Naive thymus-derived CD4-positive, alpha-beta T cell (primary cell): ENCODE data around the gene RHBDL1. TPM values are rescaled to one million over a fixed set of nuclear protein-coding genes. Genes with fewer than 3 reads are reported as not detected.

Experiments
- ATAC-seq: fragments of 150-1000 bp; cut with Tn5 transposase; 2 replicates; pipeline ENCODE4 v1.10.0; 2021; ENCODE audit warnings: mild to moderate bottlenecking, moderate library complexity
- CTCF ChIA-PET: fragments of 350-600 bp; sonication (Branson Sonifier 250); formaldehyde crosslinking; loops from one replicate; lab custom pipeline; 2021; ENCODE audit warnings: antibody characterized with exemption; lab: Charles Lee
- POLR2A ChIA-PET: fragments of 350-600 bp; sonication (Branson Sonifier 250); formaldehyde crosslinking; loops from one replicate; lab custom pipeline; 2021; ENCODE audit warnings: antibody characterized with exemption, inconsistent platforms; lab: Charles Lee
- DNase-seq, 9 donors: peaks; one replicate each; pipeline versions ENCODE4 v3.0.0 to v3.0.0-alpha.2; 2020 to 2022; ENCODE audit warnings: mixed read lengths in 1 of 9
- H3K27ac ChIP-seq: one replicate; pipeline ENCODE4 v1.7.0; 2013; ENCODE audit warnings: mild to moderate bottlenecking, low read depth, low read length, moderate library complexity
- H3K27me3 ChIP-seq, 2 donors: one replicate each; pipeline ENCODE4 v1.7.0; 2013; ENCODE audit warnings: low read length in 2 of 2, mild to moderate bottlenecking in 2 of 2, moderate library complexity in 2 of 2; ENCODE audit not compliant: control insufficient read depth in 2 of 2, insufficient read depth in 2 of 2
- H3K36me3 ChIP-seq, 3 experiments: 1 replicate in 2 of 3; 2 replicates in 1 of 3; pipeline ENCODE4 v1.7.0; 2013; ENCODE audit warnings: low read length in 3 of 3, mild to moderate bottlenecking in 3 of 3, moderate library complexity in 1 of 3; ENCODE audit not compliant: insufficient read depth in 3 of 3, control insufficient read depth in 2 of 3
- H3K4me1 ChIP-seq, 2 donors: one replicate each; pipeline ENCODE4 v1.7.0; 2013; ENCODE audit warnings: low read length in 2 of 2, mild to moderate bottlenecking in 2 of 2, moderate library complexity in 1 of 2; ENCODE audit not compliant: control insufficient read depth in 2 of 2, insufficient read depth in 2 of 2
- H3K4me3 ChIP-seq: 2 replicates; pipeline ENCODE4 v1.7.0; 2013; ENCODE audit warnings: mild to moderate bottlenecking, low read length
- H3K9me3 ChIP-seq, 3 experiments: 1 replicate in 2 of 3; 2 replicates in 1 of 3; pipeline ENCODE4 v1.7.0; 2013; ENCODE audit warnings: low read length in 3 of 3; ENCODE audit not compliant: control insufficient read depth in 2 of 3
- H3K27ac Mint-ChIP-seq, 9 donors: one replicate each; pipeline ENCODE4 v1.8.0; 2020 to 2022; ENCODE audit warnings: mixed read lengths in 9 of 9, mild to moderate bottlenecking in 8 of 9, moderate library complexity in 5 of 9, inconsistent platforms in 2 of 9
- H3K27me3 Mint-ChIP-seq, 5 donors: one replicate each; pipeline ENCODE4 v1.8.0; 2021 to 2022; ENCODE audit warnings: mixed read lengths in 5 of 5, mild to moderate bottlenecking in 1 of 5
- H3K36me3 Mint-ChIP-seq, 5 donors: one replicate each; pipeline ENCODE4 v1.8.0; 2020 to 2022; ENCODE audit warnings: mixed read lengths in 5 of 5, mild to moderate bottlenecking in 3 of 5, inconsistent platforms in 1 of 5
- H3K4me1 Mint-ChIP-seq, 7 donors: one replicate each; pipeline ENCODE4 v1.8.0; 2020 to 2022; ENCODE audit warnings: mixed read lengths in 7 of 7, mild to moderate bottlenecking in 3 of 7, inconsistent platforms in 1 of 7
- H3K4me3 Mint-ChIP-seq, 10 donors: one replicate each; pipeline ENCODE4 v1.8.0; 2020 to 2022; ENCODE audit warnings: mild to moderate bottlenecking in 10 of 10, mixed read lengths in 10 of 10, moderate library complexity in 6 of 10, inconsistent platforms in 2 of 10
- H3K9me3 Mint-ChIP-seq, 11 donors: one replicate each; pipeline ENCODE4 v1.8.0; 2020 to 2022; ENCODE audit warnings: mixed read lengths in 11 of 11, mild to moderate bottlenecking in 4 of 11, inconsistent platforms in 1 of 11, moderate library complexity in 1 of 11
- intact Hi-C, 2 donors: fragments of 100-400 bp; cut with micrococcal nuclease; formaldehyde crosslinking; loops; one replicate each; pipeline ENCODE4 v1.15.1; 2023
- polyA plus RNA-seq, 2 donors: library from polyadenylated mRNA; unstranded; fragments of 300-500 nt; fragmentation: Illumina TruSeq; gene quantifications; one replicate each; pipeline ENCODE4 v1.2.3, GENCODE V29; 2021
- total RNA-seq, 6 experiments: library from RNA in 5 of 6; stranded (reverse) in 5 of 6; gene quantifications; 1 replicate in 5 of 6; 2 replicates in 1 of 6; pipeline ENCODE4 v1.2.3 and lab custom pipeline; 2021 to 2026

The RHBDL1 gene
- total and polyA plus RNA-seq, 7 experiments from 2014 or later = 0.65 to 3.1 (median 1.6) TPM; not detected in 2

- peaks cover 0 to 30% (median 17%) of the 10 kb centered on the region in 7 donors for H3K4me1 Mint-ChIP-seq
- peaks cover 17 to 25% of the 10 kb centered on the region in 2 donors for H3K4me1 ChIP-seq
- H3K27me3 ChIP-seq = no peaks in the 10 kb centered on the region
- POLR2A ChIA-PET = interaction anchor here (0.6 to 1.1 kb wide), 2 partner anchors 9 to 11 kb away, joined by 3 to 5 read pairs; partner anchors contain the start of gene HAGHL
- H3K9me3 Mint-ChIP-seq = no peaks in the 10 kb centered on the region
- H3K36me3 Mint-ChIP-seq = no peaks in the 10 kb centered on the region
- DNase-seq = no peak
- H3K4me3 Mint-ChIP-seq = peak overlapping the region in 4 of 10 donors; percentile 51 to 87 (median 65)
- no peak overlapping the region for H3K27ac ChIP-seq
- H3K27ac Mint-ChIP-seq = no peak overlapping the region
- H3K27me3 Mint-ChIP-seq = peaks cover 0 to 26% (median 0%) of the 10 kb centered on the region in 5 donors
- no peak overlapping the region for H3K4me3 ChIP-seq
- no peaks in the 10 kb centered on the region for H3K36me3 ChIP-seq
- H3K9me3 ChIP-seq = no peaks in the 10 kb centered on the region
- intact Hi-C loops = loop anchor here in 1 of 2 donors (10.0 kb wide), 1 partner anchor 256 kb away; the partner anchor contains the start of gene LMF1
- CTCF ChIA-PET = no interaction called here
- ATAC-seq = no peak
Observed at GRCh38 chr16:718389-718788, 42.9 kb downstream of the RHBDL1 start.

DNA sequence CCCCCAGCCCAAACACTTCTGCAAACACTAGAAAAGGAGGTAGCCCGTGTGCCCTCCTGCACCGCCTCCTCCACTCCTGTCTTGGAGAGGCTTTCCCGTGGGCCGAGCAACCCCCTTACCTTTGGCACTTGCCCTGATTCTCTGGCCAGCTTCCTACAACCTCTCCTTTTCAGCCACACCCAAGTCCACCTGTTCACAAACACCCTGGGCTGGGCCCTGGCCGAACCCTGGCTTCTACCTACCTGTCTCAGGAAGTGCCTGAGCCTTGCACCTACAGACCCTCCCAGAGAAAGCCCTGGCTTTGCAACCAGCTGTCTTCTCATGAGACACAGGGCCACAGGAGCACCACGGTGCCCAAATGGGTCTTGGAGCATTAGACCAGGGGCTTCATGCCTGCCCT, 43.5 kb downstream of the RHBDL1 start:
- Histone ChIP-seq H3K9me3 (no peaks in the 10 kb centered on the region), H3K4me1 (peaks cover 17 to 25% of the 10 kb centered on the region in 2 donors), H3K27ac (no peak overlapping the region), H3K4me3 (no peak overlapping the region), H3K36me3 (no peaks in the 10 kb centered on the region), H3K27me3 (no peaks in the 10 kb centered on the region)
- peak overlapping the region in 9 of 10 donors; percentile 27 to 87 (median 51) for H3K4me3 Mint-ChIP-seq
- peaks cover 0 to 22% (median 0%) of the 10 kb centered on the region in 5 donors for H3K27me3 Mint-ChIP-seq
- no peak for ATAC-seq
- H3K27ac Mint-ChIP-seq = peak overlapping the region in 4 of 9 donors; percentile 5 to 74 (median 58)
- no peaks in the 10 kb centered on the region for H3K9me3 Mint-ChIP-seq
- ChIA-PET CTCF (interaction anchor here (1.5 kb wide), 1 partner anchor 8 kb away, joined by 3 read pairs; no protein-coding TSS in a partner anchor), POLR2A (interaction anchor here (1.1 to 1.7 kb wide), 2 partner anchors 9 to 23 kb away, joined by 5 to 11 read pairs; partner anchors contain the start of gene HAGHL)
- DNase-seq = no peak
- intact Hi-C loops = loop anchor here in 1 of 2 donors (10.0 kb wide), 1 partner anchor 256 kb away; the partner anchor contains the start of gene LMF1
- H3K4me1 Mint-ChIP-seq = peaks cover 0 to 30% (median 17%) of the 10 kb centered on the region in 7 donors
- no peaks in the 10 kb centered on the region for H3K36me3 Mint-ChIP-seq

DNA sequence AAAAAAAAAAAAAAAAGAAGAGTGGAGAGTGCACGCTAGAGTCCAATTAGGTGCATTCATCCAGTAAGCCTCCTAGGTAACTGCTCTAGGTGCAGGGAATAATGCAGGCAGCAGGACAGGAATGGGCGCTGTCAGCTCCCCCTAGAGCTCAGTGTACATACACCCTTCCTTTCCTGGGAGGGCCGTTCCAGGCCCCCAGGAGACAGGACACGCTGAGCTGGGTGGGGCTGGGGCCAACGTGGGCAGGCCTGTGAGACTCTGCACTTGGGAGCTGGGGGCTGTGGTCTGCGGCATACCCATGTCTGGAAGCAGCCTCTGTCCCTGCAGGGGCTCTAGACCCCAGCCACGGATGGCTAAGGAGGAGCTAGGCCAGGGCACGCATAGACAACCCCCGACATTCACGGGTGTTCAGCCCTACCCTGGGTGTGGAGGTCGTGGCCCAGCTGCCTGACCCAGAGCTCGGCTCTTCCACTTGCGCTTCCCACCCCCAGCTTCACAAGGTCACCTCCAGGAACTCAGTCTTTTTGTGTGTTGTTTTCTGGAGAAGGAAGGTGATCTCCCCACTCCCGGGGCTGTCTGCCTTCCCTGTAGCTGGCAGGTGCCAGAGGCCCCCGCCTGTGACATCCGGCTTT, 44.5 kb downstream of the RHBDL1 start:
- no peaks in the 10 kb centered on the region for H3K9me3 Mint-ChIP-seq
- no peaks in the 10 kb centered on the region for H3K36me3 Mint-ChIP-seq
- peaks cover 0 to 18% (median 0%) of the 10 kb centered on the region in 5 donors for H3K27me3 Mint-ChIP-seq
- peak overlapping the region; percentile 62 for H3K4me3 ChIP-seq
- H3K27ac ChIP-seq = peak overlapping the region; percentile 60
- peaks cover 0 to 30% (median 17%) of the 10 kb centered on the region in 7 donors for H3K4me1 Mint-ChIP-seq
- POLR2A ChIA-PET = interaction anchor here (0.6 to 2.2 kb wide), 11 partner anchors 9 to 1542 kb away, joined by 3 to 11 read pairs (median 3); partner anchors contain the start of genes CIAO3 and STUB1
- no peaks in the 10 kb centered on the region for H3K27me3 ChIP-seq
- CTCF ChIA-PET = interaction anchor here (0.6 to 1.5 kb wide), 4 partner anchors 9 to 65 kb away, joined by 3 to 4 read pairs (median 3); no protein-coding TSS in a partner anchor
- no peaks in the 10 kb centered on the region for H3K9me3 ChIP-seq
- peaks cover 17 to 25% of the 10 kb centered on the region in 2 donors for H3K4me1 ChIP-seq
- intact Hi-C loops = loop anchor here in 1 of 2 donors (10.0 kb wide), 1 partner anchor 255 kb away; the partner anchor contains the start of gene LMF1
- H3K4me3 Mint-ChIP-seq = peak overlapping the region; percentile 72 to 92 (median 82)
- no peak for DNase-seq
- H3K27ac Mint-ChIP-seq = peak overlapping the region in 7 of 9 donors; percentile 33 to 67 (median 53)
- H3K36me3 ChIP-seq = no peaks in the 10 kb centered on the region
- ATAC-seq = no peak

GRCh38 chr16:720447-720989, 45.0 kb downstream of the RHBDL1 start:
- H3K4me3 ChIP-seq = peak overlapping the region; percentile 62
- ChIA-PET POLR2A (interaction anchor here (0.6 to 2.2 kb wide), 13 partner anchors 10 to 40 kb away, joined by 3 to 11 read pairs (median 3); partner anchors contain the start of genes CIAO3, STUB1 and WDR24), CTCF (interaction anchor here (0.6 to 1.5 kb wide), 5 partner anchors 8 to 65 kb away, joined by 3 to 4 read pairs (median 3); no protein-coding TSS in a partner anchor)
- H3K4me3 Mint-ChIP-seq = peak overlapping the region; percentile 72 to 92 (median 82)
- peaks cover 0 to 30% (median 17%) of the 10 kb centered on the region in 7 donors for H3K4me1 Mint-ChIP-seq
- peak overlapping the region; percentile 60 for H3K27ac ChIP-seq
- H3K27me3 Mint-ChIP-seq = peaks cover 0 to 18% (median 0%) of the 10 kb centered on the region in 5 donors
- H3K27ac Mint-ChIP-seq = peak overlapping the region in 7 of 9 donors; percentile 33 to 67 (median 53)
- peak; percentile 10 for ATAC-seq
- H3K27me3 ChIP-seq = no peaks in the 10 kb centered on the region
- H3K9me3 ChIP-seq = no peaks in the 10 kb centered on the region
- DNase-seq = peak in 2 of 9 donors; percentile 33 to 55
- no peaks in the 10 kb centered on the region for H3K36me3 ChIP-seq
- H3K4me1 ChIP-seq = peaks cover 17 to 25% of the 10 kb centered on the region in 2 donors
- intact Hi-C loops = no loop called here
- no peaks in the 10 kb centered on the region for H3K9me3 Mint-ChIP-seq
- H3K36me3 Mint-ChIP-seq = no peaks in the 10 kb centered on the region

DNA sequence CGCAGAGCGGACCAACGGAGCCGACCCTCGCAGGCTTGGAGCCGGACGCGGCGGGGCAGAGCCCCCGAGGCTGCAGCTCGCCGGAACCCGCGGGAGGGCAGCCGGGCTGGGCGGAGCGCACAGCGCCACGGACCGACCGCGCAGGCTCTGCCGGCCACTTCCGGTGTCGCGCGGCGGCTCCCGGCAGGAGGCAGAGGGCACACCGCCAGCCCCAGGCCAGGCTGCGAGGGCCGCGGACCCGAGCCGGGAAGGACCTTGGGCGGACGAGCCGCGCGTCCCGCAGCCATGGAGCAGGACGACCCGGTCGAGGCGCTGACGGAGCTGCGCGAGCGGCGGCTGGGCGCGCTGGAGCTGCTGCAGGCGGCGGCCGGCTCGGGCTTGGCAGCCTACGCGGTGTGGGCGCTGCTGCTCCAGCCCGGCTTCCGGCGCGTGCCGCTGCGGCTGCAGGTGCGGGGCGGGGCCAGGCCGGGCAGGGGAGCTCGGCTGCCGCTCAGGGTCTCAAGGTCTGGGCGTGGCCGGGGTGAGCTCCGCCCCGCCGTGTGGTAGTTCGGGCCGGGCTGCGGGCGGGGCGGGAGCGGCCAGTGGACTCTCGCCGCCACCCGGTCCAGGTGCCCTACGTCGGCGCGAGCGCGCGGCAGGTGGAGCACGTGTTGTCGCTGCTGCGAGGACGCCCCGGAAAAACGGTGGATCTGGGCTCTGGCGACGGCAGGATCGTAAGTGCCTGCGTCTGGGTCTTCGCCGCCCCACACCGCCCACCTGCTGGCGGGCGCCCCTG, 45.7 kb downstream of the RHBDL1 start, which contains the start of gene ANTKMT:
Gene ANTKMT, plus strand, starts transcription at position 157 of the 775 bp plus-strand sequence. Its CDS starts 129 bp downstream, at position 286.
- Mint-ChIP-seq H3K4me1 (peaks cover 0 to 30% (median 17%) of the 10 kb centered on the region in 7 donors), H3K4me3 (peak within 1 kb of the TSS; percentile 72 to 92 (median 82)), H3K27me3 (peaks cover 0 to 20% (median 0%) of the 10 kb centered on the region in 5 donors), H3K36me3 (no peaks in the 10 kb centered on the region), H3K27ac (peak within 1 kb of the TSS in 7 of 9 donors; percentile 38 to 67 (median 55)), H3K9me3 (no peaks in the 10 kb centered on the region)
- Histone ChIP-seq H3K27ac (peak within 1 kb of the TSS; percentile 60), H3K27me3 (no peaks in the 10 kb centered on the region), H3K4me3 (peak within 1 kb of the TSS; percentile 62), H3K4me1 (peaks cover 18 to 25% of the 10 kb centered on the region in 2 donors), H3K36me3 (no peaks in the 10 kb centered on the region), H3K9me3 (no peaks in the 10 kb centered on the region)
- POLR2A ChIA-PET = interaction anchor here (0.7 to 3.1 kb wide), 7 partner anchors 10 to 31 kb away, joined by 3 to 11 read pairs (median 3); partner anchors contain the start of genes CIAO3 and WDR24
- intact Hi-C loops = no loop called here
- ATAC-seq = peak; percentile 82
- peak; percentile 53 to 80 (median 65) for DNase-seq
- CTCF ChIA-PET = interaction anchor here (0.6 to 1.2 kb wide), 4 partner anchors 9 to 64 kb away, joined by 3 to 5 read pairs (median 4); no protein-coding TSS in a partner anchor
